Ishikawa (cell line): ENCODE data around the gene LRBA.

Source experiments
- CEBPB ChIP-seq: IDR thresholded peaks from 2 replicates; pipeline ENCODE4 v1.6.1; 2012
- CREB1 ChIP-seq: IDR thresholded peaks from 2 replicates; pipeline ENCODE4 v1.6.1; 2012; ENCODE audit warnings: low read depth
- NFIC ChIP-seq: IDR thresholded peaks from 2 replicates; pipeline ENCODE4 v1.6.1; 2012
- RAD21 ChIP-seq: IDR thresholded peaks from 2 replicates; pipeline ENCODE4 v1.6.1; 2012; ENCODE audit warnings: low read depth
- TAF1 ChIP-seq: IDR thresholded peaks from 2 replicates; pipeline ENCODE4 v1.6.1; 2012; ENCODE audit warnings: low read depth, mild to moderate bottlenecking
- ZBTB7A ChIP-seq: IDR thresholded peaks from 2 replicates; pipeline ENCODE4 v1.6.1; 2012; ENCODE audit warnings: low read depth

DNA sequence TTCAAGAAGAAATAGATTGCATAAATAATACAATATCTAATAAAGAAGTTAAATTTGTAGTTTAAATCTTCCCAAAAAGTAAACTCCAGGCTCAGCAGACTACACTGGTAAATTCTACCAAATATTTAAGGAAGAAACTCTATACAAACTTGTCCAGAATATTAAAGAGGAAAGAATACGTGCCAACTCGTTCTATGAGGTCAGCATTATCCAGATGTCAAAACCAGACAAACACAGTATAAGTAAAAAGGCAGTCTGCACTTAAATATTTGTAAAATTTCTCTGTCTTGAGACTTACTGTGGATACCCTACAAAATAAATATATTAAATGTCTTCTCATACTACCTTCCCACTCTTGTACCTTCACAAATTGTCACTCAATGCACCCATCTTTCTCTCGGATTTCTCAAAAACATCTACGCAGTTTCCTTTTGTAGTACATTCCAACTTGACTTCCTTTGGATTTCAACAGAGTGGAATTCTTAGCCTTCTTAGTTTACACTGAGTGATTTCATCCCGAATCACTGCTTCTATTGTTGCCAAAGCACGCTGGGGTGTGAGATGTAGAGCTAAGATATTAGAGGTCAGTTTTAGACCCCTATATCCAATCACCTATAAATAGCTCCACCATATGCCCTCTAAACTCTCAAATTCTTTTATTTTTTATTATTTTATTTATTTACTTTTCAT lies 504.8 kb downstream of the LRBA start:
- TF ChIP-seq CEBPB (no peak), ZBTB7A (no peak), NFIC (no peak), CREB1 (no peak), TAF1 (no peak), RAD21 (no peak)
